Measurements from ENCODE around the gene BEAN1. TPM values are rescaled to one million over a fixed set of nuclear protein-coding genes. Genes with fewer than 3 reads are reported as not detected.
A peak's percentile ranks its signal among the peaks of the same experiment; 100 is the strongest.

BEAN1 gene
- total and polyA plus RNA-seq, 8 donors, result 0.08 to 0.41 (median 0.14) TPM; not detected in 5

- no peak overlapping the region for H3K27ac ChIP-seq
- H3K4me1 ChIP-seq, result no peaks in the 10 kb centered on the region
- H3K9me3 ChIP-seq, result no peaks in the 10 kb centered on the region
- FAIRE-seq (no peak), DNase-seq (peak in 1 of 6 donors; percentile 4), ATAC-seq (no peak)
- no peaks in the 10 kb centered on the region for H3K27me3 ChIP-seq
- TF ChIP-seq, protein P1, sequence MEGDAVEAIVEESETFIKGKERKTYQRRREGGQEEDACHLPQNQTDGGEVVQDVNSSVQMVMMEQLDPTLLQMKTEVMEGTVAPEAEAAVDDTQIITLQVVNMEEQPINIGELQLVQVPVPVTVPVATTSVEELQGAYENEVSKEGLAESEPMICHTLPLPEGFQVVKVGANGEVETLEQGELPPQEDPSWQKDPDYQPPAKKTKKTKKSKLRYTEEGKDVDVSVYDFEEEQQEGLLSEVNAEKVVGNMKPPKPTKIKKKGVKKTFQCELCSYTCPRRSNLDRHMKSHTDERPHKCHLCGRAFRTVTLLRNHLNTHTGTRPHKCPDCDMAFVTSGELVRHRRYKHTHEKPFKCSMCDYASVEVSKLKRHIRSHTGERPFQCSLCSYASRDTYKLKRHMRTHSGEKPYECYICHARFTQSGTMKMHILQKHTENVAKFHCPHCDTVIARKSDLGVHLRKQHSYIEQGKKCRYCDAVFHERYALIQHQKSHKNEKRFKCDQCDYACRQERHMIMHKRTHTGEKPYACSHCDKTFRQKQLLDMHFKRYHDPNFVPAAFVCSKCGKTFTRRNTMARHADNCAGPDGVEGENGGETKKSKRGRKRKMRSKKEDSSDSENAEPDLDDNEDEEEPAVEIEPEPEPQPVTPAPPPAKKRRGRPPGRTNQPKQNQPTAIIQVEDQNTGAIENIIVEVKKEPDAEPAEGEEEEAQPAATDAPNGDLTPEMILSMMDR (IDR thresholded peaks at IDR 0.05), result no peak
- intact Hi-C loops (cut with DNase I), result no loop called here
- H3K36me3 ChIP-seq, result no peaks in the 10 kb centered on the region
- WGBS, 2 donors, result 75 to 79% methylated on average over 2 of the region's 2 CpGs
- no peak overlapping the region for H3K4me3 ChIP-seq
Measured at GRCh38 chr16:66489385-66489784, 62.3 kb downstream of the BEAN1 start.

DNA sequence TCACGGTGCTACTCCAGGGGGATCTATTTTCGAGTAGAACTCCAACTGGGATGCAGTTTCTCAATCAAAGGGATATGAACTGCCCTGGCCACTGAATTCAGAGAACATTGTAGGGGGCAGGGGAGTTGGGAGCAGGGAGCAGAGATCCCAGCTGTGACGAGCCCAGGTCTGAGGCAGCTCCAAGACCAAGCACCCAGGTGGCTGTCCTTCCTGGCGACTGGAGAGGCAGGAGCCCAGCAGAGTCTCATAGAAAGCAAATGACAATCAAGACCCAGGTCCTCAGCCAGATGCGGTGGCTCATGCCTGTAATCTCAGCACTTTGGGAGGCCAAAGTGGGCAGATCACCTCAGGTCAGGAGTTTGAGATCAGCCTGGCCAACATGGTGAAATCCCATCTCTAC is 62.7 kb downstream of the BEAN1 start:
- Histone ChIP-seq H3K4me3 (no peak overlapping the region), H3K4me1 (no peaks in the 10 kb centered on the region), H3K9me3 (no peaks in the 10 kb centered on the region), H3K36me3 (no peaks in the 10 kb centered on the region), H3K27me3 (no peaks in the 10 kb centered on the region), H3K27ac (no peak overlapping the region)
- WGBS, 2 donors, result 90 to 94% methylated on average over 5 of the region's 5 CpGs
- intact Hi-C loops (cut with DNase I), result no loop called here
- DNase-seq (peak in 2 of 6 donors; percentile 7 to 20), ATAC-seq (no peak), FAIRE-seq (no peak)
- TF ChIP-seq, protein P1 (IDR thresholded peaks at IDR 0.05), result no peak

DNA sequence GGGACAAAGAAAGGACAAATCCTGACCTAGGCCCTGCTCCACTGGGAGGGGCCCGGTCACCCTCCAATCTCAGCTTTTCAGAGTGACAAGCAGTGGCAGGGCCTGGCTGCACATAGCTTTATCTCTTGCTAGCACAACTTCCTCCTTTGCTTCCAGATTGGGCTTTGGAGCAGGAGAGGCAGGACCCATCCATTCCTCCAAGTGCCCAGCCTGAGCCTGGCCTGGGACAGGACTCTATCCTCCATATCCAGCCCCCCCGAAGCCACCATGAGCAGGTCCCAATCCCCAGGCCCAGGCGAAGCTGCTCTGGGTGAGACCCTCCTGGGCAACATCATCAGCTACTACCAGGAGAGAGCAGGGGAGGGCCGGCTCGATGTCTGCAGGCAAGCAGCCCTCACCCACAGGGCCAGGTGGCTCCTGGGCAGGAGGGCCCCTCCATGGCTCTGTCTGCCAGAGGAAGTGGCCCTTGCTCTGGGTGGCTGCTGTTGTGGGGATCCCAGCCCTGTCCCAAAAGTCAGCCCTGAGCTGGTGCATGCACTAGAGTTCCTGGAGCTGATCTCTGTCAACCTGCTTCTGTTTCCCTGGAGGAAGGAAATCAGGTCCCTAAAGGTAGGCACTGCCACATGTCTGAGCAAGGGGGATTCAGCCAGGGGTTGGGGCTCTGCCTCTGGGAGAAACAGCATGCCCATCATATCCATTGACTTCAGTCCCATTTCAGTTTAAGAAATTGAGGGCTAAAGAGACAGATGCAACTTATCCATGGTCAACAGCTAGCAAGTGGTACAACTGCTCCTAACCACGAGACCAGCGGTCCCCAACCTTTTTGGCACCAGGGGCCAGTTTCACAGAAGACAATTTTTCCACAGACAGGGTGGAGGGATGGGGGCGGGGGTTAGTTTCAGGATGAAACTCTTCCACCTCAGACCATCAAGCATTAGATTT is 64.0 kb downstream of the BEAN1 start:
- Histone ChIP-seq H3K9me3 (no peaks in the 10 kb centered on the region), H3K27me3 (no peaks in the 10 kb centered on the region), H3K36me3 (no peaks in the 10 kb centered on the region), H3K4me1 (no peaks in the 10 kb centered on the region), H3K4me3 (no peak overlapping the region), H3K27ac (no peak overlapping the region)
- no peak for FAIRE-seq
- peak in 3 of 6 donors; percentile 6 to 60 (median 42) for DNase-seq
- 84 to 87% methylated on average over 8 of the region's 8 CpGs for WGBS, 2 donors
- intact Hi-C loops (cut with DNase I), result no loop called here
- ATAC-seq, result peak in 2 of 4 donors; percentile 17 to 30
- TF ChIP-seq, protein P1 (IDR thresholded peaks at IDR 0.05), result no peak

DNA sequence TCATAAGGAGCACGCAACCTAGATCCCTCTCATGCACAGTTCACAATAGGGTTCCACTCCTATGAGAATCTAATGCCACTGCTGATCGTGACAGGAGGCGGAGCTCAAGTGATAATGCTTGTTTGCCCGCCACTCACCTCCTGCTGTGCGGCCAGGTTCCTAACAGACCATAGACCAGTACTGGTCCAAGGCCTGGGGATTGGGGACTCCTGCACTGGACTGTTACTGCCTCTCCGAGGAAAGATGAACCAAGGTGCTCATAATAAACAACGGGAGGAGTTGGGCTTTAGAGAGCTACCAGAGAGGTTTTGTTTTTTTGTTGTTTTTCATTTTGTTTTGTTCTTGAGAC is 64.6 kb downstream of the BEAN1 start:
- Histone ChIP-seq H3K27me3 (no peaks in the 10 kb centered on the region), H3K27ac (no peak overlapping the region), H3K36me3 (no peaks in the 10 kb centered on the region), H3K4me1 (no peaks in the 10 kb centered on the region), H3K4me3 (no peak overlapping the region), H3K9me3 (no peaks in the 10 kb centered on the region)
- FAIRE-seq (no peak), ATAC-seq (no peak), DNase-seq (no peak)
- intact Hi-C loops (cut with DNase I), result no loop called here
- TF ChIP-seq, protein P1 (IDR thresholded peaks at IDR 0.05), result no peak
- 61 to 69% methylated on average over 7 of the region's 7 CpGs for WGBS, 2 donors

All from pancreas (tissue), 10 donors.